ENCODE results near the gene HLA-DOA.

Gene HLA-DOA

GRCh38 chr6:33019372-33019771, 10.0 kb upstream of the HLA-DOA start:
- no peaks in the 10 kb centered on the region for H3K36me3 ChIP-seq
- H3K4me3 ChIP-seq: peak overlapping the region; percentile 10 to 32
- H3K4me1 ChIP-seq: peaks cover 0 to 20% (median 5%) of the 10 kb centered on the region in 4 donors
- no peaks in the 10 kb centered on the region for H3K9me3 ChIP-seq
- H3K27me3 ChIP-seq: peaks cover 0 to 2% of the 10 kb centered on the region in 2 donors
- TF ChIP-seq, protein P1, sequence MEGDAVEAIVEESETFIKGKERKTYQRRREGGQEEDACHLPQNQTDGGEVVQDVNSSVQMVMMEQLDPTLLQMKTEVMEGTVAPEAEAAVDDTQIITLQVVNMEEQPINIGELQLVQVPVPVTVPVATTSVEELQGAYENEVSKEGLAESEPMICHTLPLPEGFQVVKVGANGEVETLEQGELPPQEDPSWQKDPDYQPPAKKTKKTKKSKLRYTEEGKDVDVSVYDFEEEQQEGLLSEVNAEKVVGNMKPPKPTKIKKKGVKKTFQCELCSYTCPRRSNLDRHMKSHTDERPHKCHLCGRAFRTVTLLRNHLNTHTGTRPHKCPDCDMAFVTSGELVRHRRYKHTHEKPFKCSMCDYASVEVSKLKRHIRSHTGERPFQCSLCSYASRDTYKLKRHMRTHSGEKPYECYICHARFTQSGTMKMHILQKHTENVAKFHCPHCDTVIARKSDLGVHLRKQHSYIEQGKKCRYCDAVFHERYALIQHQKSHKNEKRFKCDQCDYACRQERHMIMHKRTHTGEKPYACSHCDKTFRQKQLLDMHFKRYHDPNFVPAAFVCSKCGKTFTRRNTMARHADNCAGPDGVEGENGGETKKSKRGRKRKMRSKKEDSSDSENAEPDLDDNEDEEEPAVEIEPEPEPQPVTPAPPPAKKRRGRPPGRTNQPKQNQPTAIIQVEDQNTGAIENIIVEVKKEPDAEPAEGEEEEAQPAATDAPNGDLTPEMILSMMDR (IDR thresholded peaks at IDR 0.05): no peak
- intact Hi-C loops (cut with DNase I; ENCODE audit: low total_unique reads): loop anchor here (5.0 to 10.0 kb wide), 2 partner anchors 73 to 105 kb away; no protein-coding TSS in a partner anchor
- peak overlapping the region; percentile 67 to 69 for H3K27ac ChIP-seq
- no peak for DNase-seq

GRCh38 chr6:33018904-33019303, 9.5 kb upstream of the HLA-DOA start:
- Histone ChIP-seq H3K27me3 (peaks cover 0 to 7% of the 10 kb centered on the region in 2 donors), H3K4me1 (peaks cover 0 to 20% (median 5%) of the 10 kb centered on the region in 4 donors), H3K27ac (peak overlapping the region; percentile 67 to 69), H3K9me3 (no peaks in the 10 kb centered on the region), H3K36me3 (no peaks in the 10 kb centered on the region), H3K4me3 (peak overlapping the region; percentile 10 to 32)
- TF ChIP-seq, protein P1 (IDR thresholded peaks at IDR 0.05): no peak
- DNase-seq: peak; percentile 79 to 85
- intact Hi-C loops (cut with DNase I; ENCODE audit: low total_unique reads): loop anchor here (5.0 to 10.0 kb wide), 2 partner anchors 73 to 106 kb away; no protein-coding TSS in a partner anchor

- no peak for DNase-seq
- TF ChIP-seq, protein P1 (IDR thresholded peaks at IDR 0.05): no peak
- Histone ChIP-seq H3K4me1 (peaks cover 0 to 20% (median 5%) of the 10 kb centered on the region in 4 donors), H3K27me3 (peaks cover 0 to 12% of the 10 kb centered on the region in 2 donors), H3K9me3 (no peaks in the 10 kb centered on the region), H3K36me3 (no peaks in the 10 kb centered on the region), H3K27ac (peak overlapping the region; percentile 67 to 69), H3K4me3 (peak overlapping the region; percentile 10 to 32)
- intact Hi-C loops (cut with DNase I; ENCODE audit: low total_unique reads): loop anchor here (5.0 to 10.0 kb wide), 2 partner anchors 74 to 106 kb away; no protein-coding TSS in a partner anchor
These were observed 9.0 kb upstream of the HLA-DOA start for GRCh38 chr6:33018418-33018817.

GRCh38 chr6:33017694-33018353, 8.4 kb upstream of the HLA-DOA start:
- intact Hi-C loops (cut with DNase I; ENCODE audit: low total_unique reads): loop anchor here (5.0 to 10.0 kb wide), 2 partner anchors 74 to 107 kb away; no protein-coding TSS in a partner anchor
- Histone ChIP-seq H3K27me3 (peaks cover 0 to 13% of the 10 kb centered on the region in 2 donors), H3K4me3 (no peak overlapping the region), H3K4me1 (peaks cover 0 to 20% (median 5%) of the 10 kb centered on the region in 4 donors), H3K9me3 (no peaks in the 10 kb centered on the region), H3K27ac (peak overlapping the region; percentile 67 to 69), H3K36me3 (no peaks in the 10 kb centered on the region)
- DNase-seq: no peak
- TF ChIP-seq, protein P1 (IDR thresholded peaks at IDR 0.05): no peak

GRCh38 chr6:33017018-33017417, 7.6 kb upstream of the HLA-DOA start:
- intact Hi-C loops (cut with DNase I; ENCODE audit: low total_unique reads): loop anchor here (5.0 to 10.0 kb wide), 2 partner anchors 75 to 108 kb away; no protein-coding TSS in a partner anchor
- Histone ChIP-seq H3K4me1 (peaks cover 0 to 20% (median 5%) of the 10 kb centered on the region in 4 donors), H3K27ac (no peak overlapping the region), H3K4me3 (no peak overlapping the region), H3K27me3 (peaks cover 0 to 14% of the 10 kb centered on the region in 2 donors), H3K36me3 (no peaks in the 10 kb centered on the region), H3K9me3 (no peaks in the 10 kb centered on the region)
- DNase-seq: no peak
- TF ChIP-seq, protein P1 (IDR thresholded peaks at IDR 0.05): no peak

Measured in tibial artery (tissue), 4 donors.